Aorta (tissue), 5 donors: ENCODE results near the gene PRLR. TPM values are rescaled to one million over a fixed set of nuclear protein-coding genes. Genes with fewer than 3 reads are reported as not detected.

Experiments used
- ATAC-seq: fragments of 200-7000 bp; cut with Tn5 transposase; one replicate; pipeline ENCODE4 v1.9.1; 2022; ENCODE audit warnings: moderate library complexity; ENCODE audit not compliant: low FRiP score
- DNase-seq, 2 donors: peaks; one replicate each; pipeline ENCODE4 v3.0.0-alpha.2; 2020
- H3K27ac ChIP-seq, 2 donors: one replicate each; pipeline ENCODE4 v1.5.1; 2013; ENCODE audit warnings: low read length in 2 of 2, mild to moderate bottlenecking in 2 of 2, moderate library complexity in 2 of 2, control low read depth in 1 of 2, inconsistent platforms in 1 of 2, low read depth in 1 of 2
- H3K27me3 ChIP-seq, 2 donors: one replicate each; pipeline ENCODE4 v1.6.1; 2013; ENCODE audit warnings: control low read depth in 1 of 2, low read length in 1 of 2, mild to moderate bottlenecking in 1 of 2, moderate library complexity in 1 of 2; ENCODE audit not compliant: insufficient read depth in 2 of 2, control insufficient read depth in 1 of 2
- H3K36me3 ChIP-seq, 2 donors: one replicate each; pipeline ENCODE4 v1.6.1; 2013; ENCODE audit warnings: control low read depth in 1 of 2, low read length in 1 of 2, mild to moderate bottlenecking in 1 of 2; ENCODE audit not compliant: insufficient read depth in 2 of 2, control insufficient read depth in 1 of 2
- H3K4me1 ChIP-seq, 2 donors: one replicate each; pipeline ENCODE4 v1.6.1; 2013; ENCODE audit warnings: low read length in 2 of 2, control low read depth in 1 of 2, mild to moderate bottlenecking in 1 of 2, moderate library complexity in 1 of 2; ENCODE audit not compliant: insufficient read depth in 2 of 2, control insufficient read depth in 1 of 2
- H3K4me3 ChIP-seq, 2 donors: one replicate each; pipeline ENCODE4 v1.5.1; 2013; ENCODE audit warnings: low read length in 2 of 2, control low read depth in 1 of 2, mild to moderate bottlenecking in 1 of 2
- H3K9me3 ChIP-seq: one replicate; pipeline ENCODE4 v1.6.1; 2013; ENCODE audit warnings: mild to moderate bottlenecking, low read length; ENCODE audit not compliant: control insufficient read depth
- WGBS, 2 donors: extraction: QIAGEN DNeasy Blood & Tissue Kit; methylation state at CpG; one replicate each; pipeline ENCODE4 v1.1.7; 2013; 5-methylcytosine and 5-hydroxymethylcytosine counted together
- intact Hi-C, 2 donors: fragments of 100-400 bp; cut with DNase I; formaldehyde crosslinking; loops; one replicate each; pipeline versions ENCODE4 v1.14.2 to v1.15.0; 2022
- polyA plus RNA-seq, 2 donors: library from polyadenylated mRNA; stranded (reverse); fragments of 200-250 nt; gene quantifications; one replicate each; pipeline ENCODE4 v1.2.3, GENCODE V29; 2013
- total RNA-seq, 2 donors: library from RNA; stranded (reverse); fragmentation: NEBNext Ultra II Directional; extraction: Animal tissue kit (Norgen Biotek cat#: 25700); gene quantifications; one replicate each; pipeline ENCODE4 v1.2.1, GENCODE V29; 2021
- donor health status: healthy with polysubstance abuse.
- donor health status: Bipolar disorder and iron deficiency.
- donor health status: DM: no; HTN: no; CAD: no.
- donor health status: DM: no; HTN: no; CAD: no.
- donor health status: DM: yes; HTN: yes; CAD: no.

Gene PRLR
- total and polyA plus RNA-seq, 4 donors = 0.08 to 3.2 (median 0.69) TPM

- no peak overlapping the region for H3K27ac ChIP-seq
- no peaks in the 10 kb centered on the region for H3K27me3 ChIP-seq
- no peaks in the 10 kb centered on the region for H3K4me1 ChIP-seq
- intact Hi-C loops = no loop called here
- H3K36me3 ChIP-seq = no peaks in the 10 kb centered on the region
- ATAC-seq (no peak), DNase-seq (no peak)
- no peaks in the 10 kb centered on the region for H3K9me3 ChIP-seq
- no peak overlapping the region for H3K4me3 ChIP-seq
- 94% methylated on average over 2 of the region's 2 CpGs for WGBS, 2 donors
These were observed 9.8 kb upstream of the PRLR start for GRCh38 chr5:35239911-35240610.

GRCh38 chr5:35239476-35239875 lies 9.2 kb upstream of the PRLR start:
- Histone ChIP-seq H3K36me3 (no peaks in the 10 kb centered on the region), H3K27ac (no peak overlapping the region), H3K9me3 (no peaks in the 10 kb centered on the region), H3K27me3 (no peaks in the 10 kb centered on the region), H3K4me1 (no peaks in the 10 kb centered on the region), H3K4me3 (no peak overlapping the region)
- ATAC-seq (no peak), DNase-seq (no peak)
- 89 to 93% methylated on average over 7 of the region's 7 CpGs for WGBS, 2 donors
- intact Hi-C loops = no loop called here

- DNase-seq (no peak), ATAC-seq (no peak)
- Histone ChIP-seq H3K27me3 (no peaks in the 10 kb centered on the region), H3K4me3 (no peak overlapping the region), H3K4me1 (no peaks in the 10 kb centered on the region), H3K36me3 (no peaks in the 10 kb centered on the region), H3K27ac (no peak overlapping the region), H3K9me3 (no peaks in the 10 kb centered on the region)
- 73 to 79% methylated on average over 2 of the region's 2 CpGs for WGBS, 2 donors
- intact Hi-C loops = no loop called here
These were observed 7.5 kb upstream of the PRLR start for GRCh38 chr5:35237580-35238376.

- no peaks in the 10 kb centered on the region for H3K9me3 ChIP-seq
- H3K4me1 ChIP-seq = no peaks in the 10 kb centered on the region
- DNase-seq (no peak), ATAC-seq (no peak)
- H3K27me3 ChIP-seq = no peaks in the 10 kb centered on the region
- intact Hi-C loops = no loop called here
- no peak overlapping the region for H3K4me3 ChIP-seq
- H3K36me3 ChIP-seq = no peaks in the 10 kb centered on the region
- H3K27ac ChIP-seq = no peak overlapping the region
These were observed 6.5 kb upstream of the PRLR start for GRCh38 chr5:35236770-35237169.

- no peak overlapping the region for H3K4me3 ChIP-seq
- no peak for ATAC-seq
- no peak overlapping the region for H3K27ac ChIP-seq
- H3K9me3 ChIP-seq = no peaks in the 10 kb centered on the region
- no peak for DNase-seq
- 97 to 98% methylated on average over 11 of the region's 11 CpGs for WGBS, 2 donors
- H3K27me3 ChIP-seq = no peaks in the 10 kb centered on the region
- intact Hi-C loops = no loop called here
- peaks cover 0 to 3% of the 10 kb centered on the region in 2 donors for H3K4me1 ChIP-seq
- no peaks in the 10 kb centered on the region for H3K36me3 ChIP-seq
These were observed 3.3 kb upstream of the PRLR start for GRCh38 chr5:35233601-35234000.

GRCh38 chr5:35233121-35233520 lies 2.8 kb upstream of the PRLR start:
- H3K27me3 ChIP-seq = no peaks in the 10 kb centered on the region
- H3K4me1 ChIP-seq = peaks cover 0 to 3% of the 10 kb centered on the region in 2 donors
- 92 to 96% methylated on average over 4 of the region's 4 CpGs for WGBS, 2 donors
- no peaks in the 10 kb centered on the region for H3K36me3 ChIP-seq
- H3K27ac ChIP-seq = no peak overlapping the region
- DNase-seq (no peak), ATAC-seq (no peak)
- no peak overlapping the region for H3K4me3 ChIP-seq
- intact Hi-C loops = no loop called here
- H3K9me3 ChIP-seq = no peaks in the 10 kb centered on the region

GRCh38 chr5:35232124-35232523 lies 1.8 kb upstream of the PRLR start:
- WGBS, 2 donors = 84% methylated on average over 5 of the region's 5 CpGs
- no peak overlapping the region for H3K27ac ChIP-seq
- intact Hi-C loops = no loop called here
- ATAC-seq (no peak), DNase-seq (no peak)
- no peaks in the 10 kb centered on the region for H3K9me3 ChIP-seq
- peaks cover 0 to 3% of the 10 kb centered on the region in 2 donors for H3K4me1 ChIP-seq
- H3K27me3 ChIP-seq = no peaks in the 10 kb centered on the region
- no peak overlapping the region for H3K4me3 ChIP-seq
- no peaks in the 10 kb centered on the region for H3K36me3 ChIP-seq

GRCh38 chr5:35229076-35230037 lies 930 bp downstream of the PRLR start:
- 9% methylated on average over 30 of the region's 30 CpGs for WGBS, 2 donors
- Histone ChIP-seq H3K9me3 (no peaks in the 10 kb centered on the region), H3K27me3 (no peaks in the 10 kb centered on the region), H3K4me3 (peak overlapping the region; percentile 29 to 50), H3K36me3 (no peaks in the 10 kb centered on the region), H3K4me1 (peaks cover 0 to 3% of the 10 kb centered on the region in 2 donors), H3K27ac (no peak overlapping the region)
- intact Hi-C loops = no loop called here
- ATAC-seq (peak; percentile 17), DNase-seq (no peak)
